GM12892 (cell line): ENCODE measurements around the gene FKBP8.

ENCODE experiments used
- POLR2A ChIP-seq: IDR thresholded peaks from 2 replicates; pipeline ENCODE4 v1.6.1; 2011; ENCODE audit warnings: low read depth, low read length, control low read depth
- POLR2AphosphoS5 ChIP-seq: IDR thresholded peaks from 2 replicates; pipeline ENCODE4 v1.6.1; 2011; ENCODE audit warnings: low read depth, low read length, control low read depth
- TAF1 ChIP-seq: IDR thresholded peaks from 2 replicates; pipeline ENCODE4 v1.6.1; 2011; ENCODE audit warnings: low read depth, mild to moderate bottlenecking, control low read depth, low read length, borderline replicate concordance

DNA sequence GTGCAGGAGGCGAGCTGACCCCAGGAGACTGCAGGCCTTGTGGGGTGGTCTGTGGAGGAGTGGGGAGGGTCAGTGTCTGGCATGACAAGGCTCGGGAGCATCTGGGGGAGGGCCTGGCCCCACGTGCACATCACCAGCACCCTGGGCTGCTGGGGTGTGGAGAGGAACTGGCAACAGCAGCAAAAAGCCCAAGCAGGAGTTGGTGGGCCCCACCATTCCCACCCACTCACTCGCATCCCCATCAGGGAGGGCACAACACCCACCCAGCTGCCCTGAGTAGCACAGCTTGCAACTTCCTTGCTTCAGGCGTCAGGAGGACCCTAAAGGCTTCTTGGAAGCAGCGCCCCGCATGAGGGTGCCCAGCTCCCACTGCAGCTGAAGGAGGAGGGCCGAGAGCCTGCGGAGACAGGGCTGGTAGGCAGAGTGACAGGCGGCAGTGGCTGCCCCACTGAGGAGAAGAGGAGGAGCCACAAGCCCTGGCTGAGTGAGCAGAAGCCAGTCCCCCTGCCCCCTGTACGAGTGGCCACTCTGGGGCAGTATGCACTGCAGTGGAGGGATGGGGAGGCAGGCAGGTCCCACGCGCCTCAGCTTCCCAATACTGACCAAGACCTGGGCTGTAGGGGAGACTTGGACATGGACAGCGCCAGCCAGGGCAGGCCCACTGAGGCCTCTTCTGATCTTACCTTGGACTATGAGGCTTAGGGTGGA lies 48.0 kb downstream of the FKBP8 start:
- no peak for TF ChIP-seq TAF1
- no peak for TF ChIP-seq POLR2A
- no peak for TF ChIP-seq POLR2AphosphoS5
